GM23338 (cell line): ENCODE results near the gene IFT88. TPM values are rescaled to one million over a fixed set of nuclear protein-coding genes. Genes with fewer than 3 reads are reported as not detected.

Experiments
- ATAC-seq: fragments of 200-7000 bp; cut with Tn5 transposase; 3 replicates; pipeline ENCODE4 v1.9.1; 2020
- DNase-seq: peaks from one replicate; pipeline ENCODE4 v3.0.0-alpha.2; 2015; ENCODE audit warnings: low spot score
- H2AFZ ChIP-seq: fragments of 200-600 bp; sonication (generic); 2 replicates; pipeline ENCODE4 v1.8.0; 2016; ENCODE audit warnings: antibody characterized with exemption, mild to moderate bottlenecking, moderate library complexity
- H3F3A ChIP-seq: fragments of 200-600 bp; sonication (generic); replicated peaks from 2 replicates; pipeline ENCODE4 v1.8.0; 2017; ENCODE audit warnings: antibody characterized with exemption, mixed run types, low read depth
- H3K27ac ChIP-seq: fragments of 200-600 bp; sonication (generic); 2 replicates; pipeline ENCODE4 v1.6.1; 2016; ENCODE audit warnings: low read depth
- H3K27me3 ChIP-seq: fragments of 200-600 bp; sonication (generic); 2 replicates; pipeline ENCODE4 v1.8.0; 2016; ENCODE audit warnings: mild to moderate bottlenecking, mixed run types, moderate library complexity; ENCODE audit not compliant: insufficient read depth
- H3K36me3 ChIP-seq: fragments of 200-600 bp; sonication (generic); 2 replicates; pipeline ENCODE4 v1.8.0; 2016; ENCODE audit warnings: mild to moderate bottlenecking; ENCODE audit not compliant: insufficient read depth
- H3K4me1 ChIP-seq: fragments of 200-600 bp; sonication (generic); 2 replicates; pipeline ENCODE4 v1.8.0; 2016; ENCODE audit warnings: mild to moderate bottlenecking, moderate library complexity; ENCODE audit not compliant: insufficient read depth
- H3K4me2 ChIP-seq: fragments of 200-600 bp; sonication (generic); 2 replicates; pipeline ENCODE4 v1.7.1; 2017; ENCODE audit warnings: mixed run types
- H3K4me3 ChIP-seq: fragments of 200-600 bp; sonication (generic); 2 replicates; pipeline ENCODE4 v1.6.1; 2016; ENCODE audit warnings: mixed run types
- H3K79me2 ChIP-seq: fragments of 200-600 bp; sonication (generic); replicated peaks from 2 replicates; pipeline ENCODE4 v1.8.0; 2017; ENCODE audit warnings: mild to moderate bottlenecking; ENCODE audit not compliant: insufficient read depth
- H3K9me2 ChIP-seq: fragments of 200-600 bp; sonication (generic); 2 replicates; pipeline ENCODE4 v1.8.0; 2017; ENCODE audit not compliant: insufficient read depth
- H4K20me1 ChIP-seq: fragments of 200-600 bp; sonication (generic); replicated peaks from 2 replicates; pipeline ENCODE4 v1.8.0; 2017; ENCODE audit warnings: mild to moderate bottlenecking; ENCODE audit not compliant: insufficient read depth
- H3K27ac Mint-ChIP-seq: 2 replicates; pipeline ENCODE4 v1.8.0; 2020; ENCODE audit warnings: inconsistent platforms, mild to moderate bottlenecking, moderate library complexity, mixed read lengths
- H3K27me3 Mint-ChIP-seq: 3 replicates; pipeline ENCODE4 v1.8.0; 2022; ENCODE audit warnings: low read depth, mild to moderate bottlenecking, moderate library complexity, mixed read lengths, inconsistent platforms; ENCODE audit not compliant: insufficient read depth, poor library complexity
- H3K36me3 Mint-ChIP-seq: 3 replicates; pipeline ENCODE4 v1.8.0; 2021; ENCODE audit warnings: low read depth, mild to moderate bottlenecking, inconsistent platforms, moderate library complexity, mixed read lengths
- H3K4me1 Mint-ChIP-seq: 3 replicates; pipeline ENCODE4 v1.8.0; 2020; ENCODE audit warnings: mild to moderate bottlenecking, inconsistent platforms, mixed read lengths
- H3K4me3 Mint-ChIP-seq: 3 replicates; pipeline ENCODE4 v1.8.0; 2021; ENCODE audit warnings: moderate library complexity, mild to moderate bottlenecking, inconsistent platforms, mixed read lengths
- H3K9me3 Mint-ChIP-seq: 3 replicates; pipeline ENCODE4 v1.8.0; 2020; ENCODE audit warnings: moderate library complexity, mild to moderate bottlenecking, inconsistent platforms, mixed read lengths
- CTCF ChIP-seq, 2 experiments: fragments of 200-600 bp in 1 of 2; sonication (generic) in 1 of 2; conservative IDR thresholded peaks; 2 replicates each; pipeline versions ENCODE4 v1.5.1 to v1.6.1; 2016 to 2017; ENCODE audit warnings: antibody characterized with exemption in 2 of 2, low read depth in 2 of 2, mild to moderate bottlenecking in 2 of 2, moderate library complexity in 1 of 2
- NANOG ChIP-seq: IDR thresholded peaks from 2 replicates; pipeline ENCODE4 v1.6.1; 2016; ENCODE audit warnings: antibody characterized with exemption, borderline replicate concordance
- REST ChIP-seq: IDR thresholded peaks from one replicate; pipeline ENCODE4 v1.6.1; 2018; ENCODE audit warnings: antibody characterized with exemption; ENCODE audit not compliant: unreplicated experiment
- STAT1 ChIP-seq: IDR thresholded peaks from one replicate; pipeline ENCODE4 v1.6.1; 2016; ENCODE audit warnings: antibody characterized with exemption; ENCODE audit not compliant: unreplicated experiment
- ZNF114 ChIP-seq: fragments of 250-450 bp; sonication (Bioruptor Pico); IDR thresholded peaks from 2 replicates; pipeline ENCODE4 v1.5.0; 2020; ENCODE audit warnings: mild to moderate bottlenecking, moderate library complexity
- ZNF462 ChIP-seq: fragments of 250-450 bp; sonication (Bioruptor Pico); IDR thresholded peaks from 2 replicates; pipeline ENCODE4 v1.5.0; 2020; ENCODE audit warnings: mild to moderate bottlenecking, moderate library complexity
- polyA plus RNA-seq: library from polyadenylated mRNA; unstranded; fragments of >200 nt; fragmentation: Nextera tagmentation; extraction: Ambion mirVana; gene quantifications from 2 replicates; pipeline ENCODE4 v1.2.1, GENCODE V29; 2016
- total RNA-seq: library from RNA; depleted of rRNA; stranded (reverse); fragments of >200 nt; shearing (Covaris generic); gene quantifications from 2 replicates; pipeline ENCODE4 v1.2.3, GENCODE V29; 2014

Gene IFT88
- total and polyA plus RNA-seq, 2 experiments from 2014 or later, result 8.2 to 8.7 TPM

- Histone ChIP-seq H3K4me3 (no peak overlapping the region), H3K9me2 (no peaks in the 10 kb centered on the region), H3K27me3 (no peaks in the 10 kb centered on the region), H3K36me3 (no peaks in the 10 kb centered on the region), H3K4me1 (no peaks in the 10 kb centered on the region), H3K79me2 (no peaks in the 10 kb centered on the region), H3K4me2 (no peak overlapping the region), H4K20me1 (no peaks in the 10 kb centered on the region), H3K27ac (no peak overlapping the region), H3F3A (no peaks in the 10 kb centered on the region), H2AFZ (no peak overlapping the region)
- H3K4me3 Mint-ChIP-seq, result no peak overlapping the region
- no peaks in the 10 kb centered on the region for H3K27me3 Mint-ChIP-seq
- ATAC-seq (no peak), DNase-seq (no peak)
- no peak for TF ChIP-seq CTCF (conservative IDR thresholded peaks at IDR 0.05; ENCODE audit: low read depth in 2 of 2)
- TF ChIP-seq ZNF114 (CRISPR knock-in tag), result no peak
- no peak for TF ChIP-seq STAT1
- TF ChIP-seq NANOG, result no peak
- no peak for TF ChIP-seq ZNF462
- TF ChIP-seq REST, result no peak
- H3K4me1 Mint-ChIP-seq, result no peaks in the 10 kb centered on the region
- no peaks in the 10 kb centered on the region for H3K36me3 Mint-ChIP-seq
- H3K27ac Mint-ChIP-seq, result no peak overlapping the region
- H3K9me3 Mint-ChIP-seq, result no peaks in the 10 kb centered on the region
Measured at GRCh38 chr13:20654156-20654555, 87.2 kb downstream of the IFT88 start.
